Ascending aorta (tissue), 2 donors: ENCODE results near the gene CLVS2. TPM values are rescaled to one million over a fixed set of nuclear protein-coding genes. Genes with fewer than 3 reads are reported as not detected.

ENCODE experiments used
- DNase-seq, 2 donors: peaks; one replicate each; pipeline ENCODE4 v3.0.0-alpha.2; 2019; ENCODE audit warnings: low spot score in 2 of 2
- H3K27ac ChIP-seq, 2 donors: fragments of 200-600 bp; sonication (generic); one replicate each; pipeline ENCODE4 v1.5.1; 2016 to 2017; ENCODE audit warnings: mild to moderate bottlenecking in 1 of 2
- H3K27me3 ChIP-seq: fragments of 200-600 bp; sonication (generic); one replicate; pipeline ENCODE4 v1.5.1; 2017
- H3K36me3 ChIP-seq, 2 donors: fragments of 200-600 bp; sonication (generic); one replicate each; pipeline ENCODE4 v1.5.1; 2016
- H3K4me1 ChIP-seq, 2 donors: fragments of 200-600 bp; sonication (generic); one replicate each; pipeline ENCODE4 v1.5.1; 2016 to 2017; ENCODE audit warnings: mild to moderate bottlenecking in 1 of 2
- H3K4me3 ChIP-seq, 2 donors: fragments of 200-600 bp; sonication (generic); one replicate each; pipeline ENCODE4 v1.5.1; 2016 to 2017; ENCODE audit warnings: mild to moderate bottlenecking in 1 of 2
- H3K9me3 ChIP-seq, 2 donors: fragments of 200-600 bp; sonication (generic); one replicate each; pipeline ENCODE4 v1.5.1; 2016
- intact Hi-C: fragments of 100-400 bp; cut with DNase I; formaldehyde crosslinking; loops from one replicate; pipeline ENCODE4 v1.15.1; 2023
- total RNA-seq: library from RNA; depleted of rRNA; stranded (reverse); fragments of >200 nt; gene quantifications from one replicate; pipeline ENCODE4 v1.1.0, GENCODE V29; 2016
- TF ChIP-seq, protein P1 (sequence below), 3 experiments: fragments of 200-600 bp in 2 of 3; fragments of 450-650 bp in 1 of 3; sonication (generic) in 2 of 3; IDR thresholded peaks; one replicate each; pipeline ENCODE4 v1.5.1; 2016 to 2019; ENCODE audit warnings: antibody characterized with exemption in 3 of 3, mild to moderate bottlenecking in 1 of 3, moderate library complexity in 1 of 3

The CLVS2 gene
- total RNA-seq, 1 donor from 2014 or later, result not detected

- Histone ChIP-seq H3K36me3 (no peaks in the 10 kb centered on the region), H3K4me3 (no peak overlapping the region)
- TF ChIP-seq, protein P1, sequence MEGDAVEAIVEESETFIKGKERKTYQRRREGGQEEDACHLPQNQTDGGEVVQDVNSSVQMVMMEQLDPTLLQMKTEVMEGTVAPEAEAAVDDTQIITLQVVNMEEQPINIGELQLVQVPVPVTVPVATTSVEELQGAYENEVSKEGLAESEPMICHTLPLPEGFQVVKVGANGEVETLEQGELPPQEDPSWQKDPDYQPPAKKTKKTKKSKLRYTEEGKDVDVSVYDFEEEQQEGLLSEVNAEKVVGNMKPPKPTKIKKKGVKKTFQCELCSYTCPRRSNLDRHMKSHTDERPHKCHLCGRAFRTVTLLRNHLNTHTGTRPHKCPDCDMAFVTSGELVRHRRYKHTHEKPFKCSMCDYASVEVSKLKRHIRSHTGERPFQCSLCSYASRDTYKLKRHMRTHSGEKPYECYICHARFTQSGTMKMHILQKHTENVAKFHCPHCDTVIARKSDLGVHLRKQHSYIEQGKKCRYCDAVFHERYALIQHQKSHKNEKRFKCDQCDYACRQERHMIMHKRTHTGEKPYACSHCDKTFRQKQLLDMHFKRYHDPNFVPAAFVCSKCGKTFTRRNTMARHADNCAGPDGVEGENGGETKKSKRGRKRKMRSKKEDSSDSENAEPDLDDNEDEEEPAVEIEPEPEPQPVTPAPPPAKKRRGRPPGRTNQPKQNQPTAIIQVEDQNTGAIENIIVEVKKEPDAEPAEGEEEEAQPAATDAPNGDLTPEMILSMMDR (IDR thresholded peaks at IDR 0.05), result no peak
Measured at GRCh38 chr6:123074616-123075015, 78.6 kb downstream of the CLVS2 start.

GRCh38 chr6:123085403-123085802 lies 89.4 kb downstream of the CLVS2 start:
- DNase-seq, result no peak
- H3K27me3 ChIP-seq, result no peaks in the 10 kb centered on the region
- no peak overlapping the region for H3K27ac ChIP-seq
- TF ChIP-seq, protein P1 (IDR thresholded peaks at IDR 0.05), result no peak
- no peaks in the 10 kb centered on the region for H3K9me3 ChIP-seq
- intact Hi-C loops, result no loop called here
- H3K4me1 ChIP-seq, result no peaks in the 10 kb centered on the region
- no peaks in the 10 kb centered on the region for H3K36me3 ChIP-seq
- H3K4me3 ChIP-seq, result no peak overlapping the region

More at GRCh38 chr6:123074616-123075015, 78.6 kb downstream of the CLVS2 start:
- intact Hi-C loops, result no loop called here
- Histone ChIP-seq H3K27ac (no peak overlapping the region), H3K9me3 (no peaks in the 10 kb centered on the region), H3K4me1 (no peaks in the 10 kb centered on the region), H3K27me3 (no peaks in the 10 kb centered on the region)
- DNase-seq, result no peak

DNA sequence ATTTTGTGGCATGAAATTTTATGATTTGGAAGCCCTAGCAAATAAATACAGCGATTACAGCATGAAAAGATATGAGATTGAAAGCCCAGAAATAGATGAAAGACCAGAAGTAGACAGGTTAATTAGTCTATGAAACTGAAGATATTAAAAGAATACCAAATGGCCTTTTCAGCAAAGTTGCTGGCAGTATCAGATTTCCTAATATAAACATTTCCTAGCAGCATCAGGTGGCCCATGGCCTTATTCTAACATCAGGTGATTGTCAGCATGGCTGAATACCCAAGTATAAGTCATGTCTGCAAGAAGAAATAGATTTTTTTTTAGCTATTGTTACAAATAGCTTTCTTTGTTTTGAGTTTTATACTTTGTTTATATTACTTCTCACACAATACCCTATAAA lies 93.2 kb downstream of the CLVS2 start:
- Histone ChIP-seq H3K4me3 (no peak overlapping the region), H3K27me3 (no peaks in the 10 kb centered on the region), H3K27ac (no peak overlapping the region), H3K9me3 (no peaks in the 10 kb centered on the region), H3K4me1 (no peaks in the 10 kb centered on the region), H3K36me3 (no peaks in the 10 kb centered on the region)
- DNase-seq, result no peak
- intact Hi-C loops, result no loop called here
- TF ChIP-seq, protein P1 (IDR thresholded peaks at IDR 0.05), result no peak

- Histone ChIP-seq H3K27me3 (no peaks in the 10 kb centered on the region), H3K4me3 (no peak overlapping the region)
- intact Hi-C loops, result no loop called here
Measured at GRCh38 chr6:123091091-123091895, 95.3 kb downstream of the CLVS2 start.

GRCh38 chr6:123091896-123092271 lies 95.8 kb downstream of the CLVS2 start:
- H3K9me3 ChIP-seq, result no peaks in the 10 kb centered on the region
- H3K4me1 ChIP-seq, result no peaks in the 10 kb centered on the region
- TF ChIP-seq, protein P1 (IDR thresholded peaks at IDR 0.05), result no peak
- no peak overlapping the region for H3K4me3 ChIP-seq
- H3K36me3 ChIP-seq, result no peaks in the 10 kb centered on the region
- intact Hi-C loops, result no loop called here
- H3K27me3 ChIP-seq, result no peaks in the 10 kb centered on the region
- no peak overlapping the region for H3K27ac ChIP-seq
- DNase-seq, result no peak

More at GRCh38 chr6:123091091-123091895, 95.3 kb downstream of the CLVS2 start:
- H3K4me1 ChIP-seq, result no peaks in the 10 kb centered on the region
- TF ChIP-seq, protein P1 (IDR thresholded peaks at IDR 0.05), result no peak
- no peak for DNase-seq
- no peaks in the 10 kb centered on the region for H3K36me3 ChIP-seq
- no peaks in the 10 kb centered on the region for H3K9me3 ChIP-seq
- no peak overlapping the region for H3K27ac ChIP-seq
